ENCODE data around the gene ATG5.

Gene ATG5

GRCh38 chr6:106149472-106150069 lies 176.0 kb downstream of the ATG5 start:
- no peak for DNase-seq

GRCh38 chr6:106147476-106147875 lies 178.1 kb downstream of the ATG5 start:
- no peak for DNase-seq

GRCh38 chr6:106146852-106147351 lies 178.7 kb downstream of the ATG5 start:
- no peak for DNase-seq

GRCh38 chr6:106145741-106146227 lies 179.8 kb downstream of the ATG5 start:
- no peak for DNase-seq

GRCh38 chr6:106145144-106145543 lies 180.4 kb downstream of the ATG5 start:
- no peak for DNase-seq

GRCh38 chr6:106143665-106144064 lies 181.9 kb downstream of the ATG5 start:
- no peak for DNase-seq

- DNase-seq: no peak
These were observed 182.6 kb downstream of the ATG5 start for GRCh38 chr6:106142876-106143431.

GRCh38 chr6:106141441-106142237 lies 183.9 kb downstream of the ATG5 start:
- no peak for DNase-seq

- DNase-seq: no peak
These were observed 187.4 kb downstream of the ATG5 start for GRCh38 chr6:106138151-106138550.

- DNase-seq: no peak
These were observed 188.7 kb downstream of the ATG5 start for GRCh38 chr6:106136845-106137244.

GRCh38 chr6:106135911-106136571 lies 189.5 kb downstream of the ATG5 start:
- no peak for DNase-seq

- no peak for DNase-seq
These were observed 190.5 kb downstream of the ATG5 start for GRCh38 chr6:106134906-106135634.
